Thoracic aorta (tissue), 2 donors: Measurements from ENCODE around the gene ART3. TPM values are rescaled to one million over a fixed set of nuclear protein-coding genes. Genes with fewer than 3 reads are reported as not detected.

ENCODE experiments used
- ATAC-seq: fragments of 150-250 bp; one replicate; pipeline ENCODE4 v1.8.0; 2017; ENCODE audit warnings: low read depth; ENCODE audit not compliant: insufficient number of reproducible peaks, low FRiP score
- DNase-seq: peaks from one replicate; pipeline ENCODE4 v3.0.0-alpha.2; 2020; ENCODE audit warnings: low spot score
- H3K27ac ChIP-seq, 2 donors: fragments of 200-600 bp; sonication (generic); 1 replicate in 1 of 2; 2 replicates in 1 of 2; pipeline ENCODE4 v1.5.1; 2016; ENCODE audit warnings: mild to moderate bottlenecking in 2 of 2, moderate library complexity in 2 of 2
- H3K27me3 ChIP-seq: fragments of 200-600 bp; sonication (generic); replicated peaks from 2 replicates; pipeline ENCODE4 v1.6.0; 2016; ENCODE audit warnings: mild to moderate bottlenecking; ENCODE audit not compliant: insufficient read depth
- H3K36me3 ChIP-seq: fragments of 200-600 bp; sonication (generic); one replicate; pipeline ENCODE4 v1.5.1; 2016
- H3K4me1 ChIP-seq, 2 donors: fragments of 200-600 bp; sonication (generic); 1 replicate in 1 of 2; 2 replicates in 1 of 2; pipeline versions ENCODE4 v1.5.1 to v1.6.0; 2016; ENCODE audit warnings: low read depth in 2 of 2, mild to moderate bottlenecking in 1 of 2; ENCODE audit not compliant: control insufficient read depth in 1 of 2
- H3K4me3 ChIP-seq: fragments of 200-600 bp; sonication (generic); 2 replicates; pipeline ENCODE4 v1.5.1; 2016; ENCODE audit warnings: mild to moderate bottlenecking
- H3K9me3 ChIP-seq: fragments of 200-600 bp; sonication (generic); 2 replicates; pipeline ENCODE4 v1.5.1; 2016
- total RNA-seq, 2 donors: library from RNA; depleted of rRNA; stranded (reverse); fragments of >200 nt; gene quantifications; one replicate each; pipeline versions ENCODE4 v1.1.0 to v1.2.3, GENCODE V29; 2016
- TF ChIP-seq, protein P1 (sequence below): fragments of 200-600 bp; sonication (generic); IDR thresholded peaks from one replicate; pipeline ENCODE4 v1.5.1; 2019; ENCODE audit warnings: antibody characterized with exemption

The ART3 gene
- total RNA-seq, 2 donors from 2014 or later: not detected

DNA sequence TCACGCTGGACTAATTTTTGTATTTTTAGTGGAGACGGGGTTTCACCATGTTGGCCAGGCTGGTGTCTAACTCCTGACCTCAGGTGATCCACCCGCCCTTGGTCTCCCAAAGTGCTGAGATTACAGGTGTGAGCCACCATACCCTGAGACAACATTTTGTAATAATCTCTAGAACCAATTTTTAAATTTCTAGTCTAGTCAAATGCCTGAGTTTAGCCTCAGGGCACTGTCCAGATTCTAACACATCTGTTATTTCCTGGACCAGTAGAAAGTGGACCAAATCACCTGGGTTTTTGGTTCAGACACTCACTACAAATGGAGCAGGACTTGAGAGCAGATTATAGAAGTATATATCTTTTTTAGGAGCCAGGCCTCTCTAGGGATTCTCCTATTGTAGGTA is 21.6 kb downstream of the ART3 start:
- no peaks in the 10 kb centered on the region for H3K4me1 ChIP-seq
- ATAC-seq (no peak), DNase-seq (no peak)
- H3K4me3 ChIP-seq: no peak overlapping the region
- TF ChIP-seq, protein P1, sequence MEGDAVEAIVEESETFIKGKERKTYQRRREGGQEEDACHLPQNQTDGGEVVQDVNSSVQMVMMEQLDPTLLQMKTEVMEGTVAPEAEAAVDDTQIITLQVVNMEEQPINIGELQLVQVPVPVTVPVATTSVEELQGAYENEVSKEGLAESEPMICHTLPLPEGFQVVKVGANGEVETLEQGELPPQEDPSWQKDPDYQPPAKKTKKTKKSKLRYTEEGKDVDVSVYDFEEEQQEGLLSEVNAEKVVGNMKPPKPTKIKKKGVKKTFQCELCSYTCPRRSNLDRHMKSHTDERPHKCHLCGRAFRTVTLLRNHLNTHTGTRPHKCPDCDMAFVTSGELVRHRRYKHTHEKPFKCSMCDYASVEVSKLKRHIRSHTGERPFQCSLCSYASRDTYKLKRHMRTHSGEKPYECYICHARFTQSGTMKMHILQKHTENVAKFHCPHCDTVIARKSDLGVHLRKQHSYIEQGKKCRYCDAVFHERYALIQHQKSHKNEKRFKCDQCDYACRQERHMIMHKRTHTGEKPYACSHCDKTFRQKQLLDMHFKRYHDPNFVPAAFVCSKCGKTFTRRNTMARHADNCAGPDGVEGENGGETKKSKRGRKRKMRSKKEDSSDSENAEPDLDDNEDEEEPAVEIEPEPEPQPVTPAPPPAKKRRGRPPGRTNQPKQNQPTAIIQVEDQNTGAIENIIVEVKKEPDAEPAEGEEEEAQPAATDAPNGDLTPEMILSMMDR: no peak
- no peaks in the 10 kb centered on the region for H3K36me3 ChIP-seq
- H3K9me3 ChIP-seq: no peaks in the 10 kb centered on the region
- H3K27ac ChIP-seq: no peak overlapping the region
- H3K27me3 ChIP-seq: no peaks in the 10 kb centered on the region

DNA sequence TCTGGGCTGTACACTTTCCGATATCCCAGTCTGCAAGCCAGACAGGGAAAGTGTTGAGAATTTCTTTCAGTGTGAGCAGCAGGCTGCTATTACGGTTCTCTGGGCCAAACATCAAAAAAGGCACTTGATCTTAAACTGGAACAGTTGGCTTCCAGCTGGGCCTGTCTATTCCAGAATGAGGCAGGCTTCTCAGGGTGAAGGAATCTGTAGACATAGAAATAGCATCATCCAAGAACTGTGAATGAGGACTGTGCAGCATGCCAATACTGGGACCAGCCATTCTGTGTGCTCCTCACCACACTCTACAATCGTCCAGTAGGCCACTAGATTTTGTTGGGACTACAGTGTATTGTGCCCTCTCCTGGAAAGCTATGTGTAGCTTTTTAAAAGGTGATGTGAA is 31.1 kb downstream of the ART3 start:
- Histone ChIP-seq H3K27ac (no peak overlapping the region), H3K27me3 (no peaks in the 10 kb centered on the region), H3K36me3 (no peaks in the 10 kb centered on the region), H3K4me3 (no peak overlapping the region), H3K4me1 (no peaks in the 10 kb centered on the region), H3K9me3 (no peaks in the 10 kb centered on the region)
- no peak for DNase-seq
- TF ChIP-seq, protein P1: no peak
- no peak for ATAC-seq

DNA sequence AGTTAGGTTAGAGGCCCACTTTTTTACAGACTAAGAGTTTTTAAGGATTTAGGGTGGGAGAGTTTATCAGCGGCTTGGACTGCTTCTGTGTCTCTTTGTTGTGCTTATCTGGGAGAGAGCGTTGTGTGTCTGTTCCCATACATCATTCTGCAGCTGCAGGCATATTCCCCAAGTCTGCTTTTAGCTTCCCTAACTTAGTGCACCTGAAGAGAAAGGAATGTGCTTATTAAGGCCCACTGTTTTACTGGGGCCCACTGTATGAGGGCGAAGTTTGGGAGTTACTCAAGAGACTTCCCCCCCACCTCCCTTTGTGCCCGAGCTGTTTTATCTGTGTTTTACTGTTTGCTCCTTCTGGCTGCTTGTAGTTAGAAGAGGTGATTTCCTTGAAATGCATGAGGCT is 31.9 kb downstream of the ART3 start:
- Histone ChIP-seq H3K27ac (no peak overlapping the region), H3K9me3 (no peaks in the 10 kb centered on the region), H3K27me3 (no peaks in the 10 kb centered on the region), H3K36me3 (no peaks in the 10 kb centered on the region), H3K4me1 (no peaks in the 10 kb centered on the region), H3K4me3 (no peak overlapping the region)
- no peak for DNase-seq
- TF ChIP-seq, protein P1: no peak
- ATAC-seq: no peak

DNA sequence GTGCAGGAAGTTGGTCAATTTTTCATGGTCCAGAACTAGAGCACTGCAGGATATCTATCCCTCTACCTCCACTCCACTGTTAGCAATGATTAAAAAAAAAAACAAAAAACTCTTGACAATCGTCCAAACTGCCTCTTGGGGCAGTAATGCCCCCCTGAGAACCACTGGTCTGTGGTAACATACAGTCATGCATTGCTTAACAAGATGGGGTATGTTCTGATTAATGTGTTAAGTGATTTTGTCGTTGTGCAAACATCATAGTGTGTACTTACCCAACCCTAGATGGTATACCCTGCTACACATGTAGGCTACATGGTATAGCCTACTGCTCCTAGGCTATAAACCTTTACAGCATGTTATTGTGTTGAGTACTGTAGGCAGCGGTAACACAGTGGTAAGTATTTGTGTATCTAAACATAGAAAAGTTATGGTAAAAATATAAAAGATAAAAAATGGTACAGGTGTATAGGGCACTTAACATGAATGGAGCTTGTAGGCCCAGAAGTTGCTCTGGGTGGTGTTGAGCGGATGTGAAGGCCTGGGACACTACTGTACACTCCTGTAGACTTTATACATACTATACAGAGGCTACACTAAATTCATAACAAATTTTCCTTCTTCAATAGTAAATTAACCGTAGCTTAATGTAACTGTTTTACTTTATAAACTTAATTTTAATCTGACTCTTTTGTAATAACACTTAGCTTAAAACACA is 34.1 kb downstream of the ART3 start:
- TF ChIP-seq, protein P1: no peak
- DNase-seq (no peak), ATAC-seq (no peak)
- Histone ChIP-seq H3K4me3 (no peak overlapping the region), H3K27ac (no peak overlapping the region), H3K9me3 (no peaks in the 10 kb centered on the region), H3K36me3 (no peaks in the 10 kb centered on the region), H3K4me1 (no peaks in the 10 kb centered on the region), H3K27me3 (no peaks in the 10 kb centered on the region)

DNA sequence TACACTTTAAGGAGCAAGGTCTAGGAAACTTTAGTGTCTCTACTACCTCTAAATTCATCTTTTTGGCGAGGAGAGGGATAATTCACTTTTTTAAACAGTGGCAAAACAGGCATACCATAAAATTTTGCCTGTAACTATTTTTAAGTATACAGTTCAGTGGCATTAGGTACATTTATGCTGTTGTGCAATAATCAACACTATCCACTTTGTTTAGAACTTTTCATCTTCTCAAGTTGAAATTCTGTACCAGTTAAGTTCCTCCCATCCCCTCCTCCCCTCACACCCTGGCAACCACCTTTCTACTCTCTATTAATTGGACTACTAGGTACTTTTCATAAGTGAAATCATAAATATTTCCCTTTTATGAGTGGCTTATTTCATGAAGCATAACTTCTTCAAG is 42.3 kb downstream of the ART3 start:
- Histone ChIP-seq H3K27ac (no peak overlapping the region), H3K9me3 (no peaks in the 10 kb centered on the region), H3K4me3 (no peak overlapping the region), H3K27me3 (no peaks in the 10 kb centered on the region), H3K4me1 (no peaks in the 10 kb centered on the region), H3K36me3 (peaks cover 13% of the 10 kb centered on the region)
- ATAC-seq: no peak
- TF ChIP-seq, protein P1: no peak
- DNase-seq: no peak
